ENCODE data around the gene MICAL3.
"Not testable (repeated sequence)": the region's sequence is repeated elsewhere in the genome, so short reads cannot be mapped to it uniquely, and the experiment has no call there.

The MICAL3 gene

DNA sequence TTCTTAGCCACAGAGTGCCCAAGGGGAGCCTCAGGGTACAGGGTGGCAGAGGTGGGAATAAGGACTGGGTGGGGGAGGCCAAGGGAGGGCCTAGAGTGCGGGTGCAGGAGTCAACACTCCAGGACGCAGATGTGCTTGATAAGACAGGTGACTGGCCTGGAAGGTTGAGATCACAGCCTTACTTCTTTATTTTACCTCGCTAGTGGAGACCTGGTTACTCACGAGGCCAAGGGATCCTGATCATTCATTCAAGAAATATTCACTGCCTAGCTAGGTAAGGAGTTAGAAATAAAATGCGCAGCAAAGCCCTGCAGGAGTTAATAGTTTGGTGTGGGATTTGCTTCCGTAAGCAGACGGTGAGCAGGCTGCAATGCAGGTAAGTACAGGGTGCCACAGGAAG lies 40.3 kb upstream of the MICAL3 start:
- Histone ChIP-seq H3K9me3 (ENCODE audit: control insufficient read depth, insufficient read depth, low read length) (no peaks in the 10 kb centered on the region), H3K9ac (ENCODE audit: low read depth, low read length) (no peak overlapping the region), H3K4me1 (ENCODE audit: insufficient read depth, low read length) (no peaks in the 10 kb centered on the region), H3K36me3 (ENCODE audit: insufficient read depth, low read length) (no peaks in the 10 kb centered on the region)

DNA sequence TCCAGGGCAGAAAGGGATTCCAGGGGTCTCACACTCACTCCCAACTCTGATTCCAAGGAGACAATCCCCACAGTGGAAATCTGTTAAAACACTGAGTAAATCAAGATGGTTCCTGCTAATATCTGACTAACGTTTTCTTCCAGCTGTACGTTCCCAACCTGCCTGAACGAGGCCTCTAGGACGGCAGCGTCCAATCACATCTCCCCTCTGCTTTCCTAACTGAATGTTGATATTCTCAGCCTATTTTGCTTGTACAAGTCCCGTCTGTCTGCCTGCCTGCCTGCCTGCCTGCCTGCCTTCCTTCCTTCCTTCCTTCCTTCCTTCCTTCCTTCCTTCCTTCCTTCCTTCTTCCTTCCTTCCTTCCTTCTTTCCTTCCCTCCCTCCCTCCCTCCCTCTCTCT lies 39.4 kb upstream of the MICAL3 start:
- H3K9me3 ChIP-seq (ENCODE audit: control insufficient read depth, insufficient read depth, low read length); H3K4me1 ChIP-seq (ENCODE audit: insufficient read depth, low read length); H3K36me3 ChIP-seq (ENCODE audit: insufficient read depth, low read length); H3K9ac ChIP-seq (ENCODE audit: low read depth, low read length): not testable (repeated sequence)

DNA sequence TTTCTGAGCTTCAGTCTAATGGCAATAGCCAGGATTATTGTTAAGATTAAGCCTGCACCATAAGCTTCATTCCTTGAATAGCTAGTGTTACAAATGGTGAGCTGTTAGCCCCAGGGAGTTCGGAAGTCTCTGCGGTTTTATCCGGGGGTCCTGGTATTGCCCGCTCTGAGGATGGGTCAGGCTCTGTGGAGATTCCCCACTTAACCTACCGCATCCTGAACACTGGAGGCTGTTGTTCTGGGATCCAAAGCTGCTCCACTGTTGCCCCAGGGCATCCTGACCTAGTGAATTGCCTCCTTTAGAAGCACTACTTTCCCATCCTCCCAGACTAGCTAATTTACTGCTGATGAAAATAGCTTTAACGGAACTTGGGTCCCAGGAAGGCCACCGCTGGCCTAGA lies 38.9 kb upstream of the MICAL3 start:
- Histone ChIP-seq H3K4me1 (ENCODE audit: insufficient read depth, low read length) (no peaks in the 10 kb centered on the region), H3K9me3 (ENCODE audit: control insufficient read depth, insufficient read depth, low read length) (no peaks in the 10 kb centered on the region), H3K9ac (ENCODE audit: low read depth, low read length) (no peak overlapping the region), H3K36me3 (ENCODE audit: insufficient read depth, low read length) (no peaks in the 10 kb centered on the region)

DNA sequence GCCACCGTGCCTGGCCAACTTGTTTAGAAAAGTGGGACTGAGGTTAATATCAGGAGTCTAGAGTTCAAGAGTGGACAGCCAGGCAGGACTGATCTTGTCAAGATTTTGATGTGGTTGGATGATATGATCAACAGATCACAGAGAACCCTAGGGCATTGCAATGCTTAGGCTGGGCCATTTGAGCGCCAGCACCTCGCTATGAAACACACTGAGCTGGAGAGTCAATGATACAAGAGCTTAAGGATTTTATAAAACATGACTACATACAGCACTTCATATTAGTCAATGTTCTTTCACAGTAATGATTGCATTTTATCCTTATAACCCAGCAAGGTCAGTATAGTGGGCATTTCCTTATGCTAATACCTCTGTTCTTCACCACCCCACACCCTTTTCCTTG lies 38.1 kb upstream of the MICAL3 start:
- H3K4me1 ChIP-seq (ENCODE audit: insufficient read depth, low read length), result no peaks in the 10 kb centered on the region
- H3K9me3 ChIP-seq (ENCODE audit: control insufficient read depth, insufficient read depth, low read length), result no peaks in the 10 kb centered on the region
- H3K36me3 ChIP-seq (ENCODE audit: insufficient read depth, low read length), result no peaks in the 10 kb centered on the region
- no peak overlapping the region for H3K9ac ChIP-seq (ENCODE audit: low read depth, low read length)

DNA sequence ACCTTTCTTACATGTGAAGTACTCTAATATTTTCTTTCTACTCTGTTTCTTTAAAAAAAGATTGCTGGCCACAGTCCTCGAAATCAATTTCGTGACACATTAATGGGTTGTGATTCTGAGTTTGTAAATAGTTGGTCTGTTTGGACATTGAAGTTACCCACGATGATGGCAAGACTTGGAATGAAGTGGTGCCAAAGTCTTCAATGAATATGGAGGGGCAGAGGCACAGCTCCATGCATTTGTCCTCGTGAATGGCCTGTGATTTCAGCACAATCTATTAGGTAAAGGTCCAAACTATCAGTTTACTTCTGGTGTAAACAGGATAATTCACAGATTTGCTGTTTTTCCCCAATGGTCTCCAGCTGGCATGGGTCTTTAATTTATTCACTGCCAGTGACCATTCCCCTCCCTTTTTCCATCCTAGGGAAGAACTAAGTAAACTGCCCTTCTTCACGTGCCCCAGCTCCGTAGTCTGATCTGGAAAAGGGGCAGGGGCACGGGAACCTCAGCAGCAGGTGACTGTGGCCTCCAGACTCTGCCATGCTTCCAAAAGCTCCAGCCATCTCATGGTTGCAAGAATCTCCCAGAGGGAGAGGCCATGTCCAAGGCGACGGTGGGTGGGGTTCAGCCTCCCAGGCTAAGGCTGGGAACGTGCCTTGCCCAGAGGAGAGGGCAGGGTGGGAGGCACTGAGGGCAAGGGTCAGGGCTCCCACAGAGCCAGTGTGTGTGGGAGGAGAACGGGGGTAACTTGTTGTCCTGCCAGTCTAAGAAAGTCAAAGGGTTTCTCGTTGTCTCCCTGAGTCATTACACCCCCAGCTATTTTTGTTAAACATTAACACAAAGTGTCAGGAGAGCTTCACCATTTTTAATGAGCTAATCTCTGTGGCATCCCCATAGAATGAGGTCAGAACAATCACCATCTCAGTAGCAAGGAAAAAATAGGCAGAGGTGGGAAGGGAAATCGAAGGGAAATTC lies 36.6 kb upstream of the MICAL3 start:
- H3K4me1 ChIP-seq (ENCODE audit: insufficient read depth, low read length), result no peaks in the 10 kb centered on the region
- no peaks in the 10 kb centered on the region for H3K36me3 ChIP-seq (ENCODE audit: insufficient read depth, low read length)
- H3K9ac ChIP-seq (ENCODE audit: low read depth, low read length), result no peak overlapping the region
- no peaks in the 10 kb centered on the region for H3K9me3 ChIP-seq (ENCODE audit: control insufficient read depth, insufficient read depth, low read length)

DNA sequence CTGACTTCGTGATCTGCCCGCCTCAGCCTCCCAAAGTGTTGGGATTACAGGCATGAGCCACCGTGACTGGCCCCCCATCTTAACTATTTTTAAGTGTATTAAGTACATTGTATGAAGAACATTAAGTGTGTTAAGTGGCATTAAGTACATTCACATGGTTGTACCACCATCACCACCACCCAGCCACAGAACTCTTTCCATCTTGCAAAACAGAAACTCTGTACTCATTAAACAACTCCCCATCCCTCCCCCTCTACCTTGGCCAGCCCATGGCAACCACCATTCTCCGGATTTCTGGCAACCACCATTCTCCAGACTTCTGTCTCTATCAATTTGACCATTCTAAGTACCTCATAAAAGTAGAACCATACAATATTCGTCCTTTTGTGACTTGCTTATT lies 35.6 kb upstream of the MICAL3 start:
- Histone ChIP-seq H3K36me3 (ENCODE audit: insufficient read depth, low read length) (no peaks in the 10 kb centered on the region), H3K9me3 (ENCODE audit: control insufficient read depth, insufficient read depth, low read length) (no peaks in the 10 kb centered on the region), H3K9ac (ENCODE audit: low read depth, low read length) (no peak overlapping the region), H3K4me1 (ENCODE audit: insufficient read depth, low read length) (no peaks in the 10 kb centered on the region)

DNA sequence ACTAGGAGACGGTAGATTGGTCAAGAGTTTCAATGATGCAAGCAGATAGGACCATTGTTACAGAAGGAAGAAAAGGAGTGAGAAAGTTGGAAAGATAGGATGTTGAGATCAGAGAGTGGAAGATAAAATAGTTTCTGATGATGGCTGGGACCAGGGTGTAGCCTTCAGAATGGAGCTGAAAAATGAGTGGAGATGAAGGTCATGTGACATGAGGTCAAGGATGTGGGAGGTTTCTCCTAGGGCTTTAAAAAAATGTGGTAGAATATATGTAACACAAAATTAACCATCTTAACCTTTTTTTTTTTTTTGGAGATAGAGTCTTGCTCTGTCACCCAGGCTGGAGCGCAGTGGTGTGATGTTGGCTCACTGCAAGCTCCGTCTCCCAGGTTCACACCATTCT lies 35.1 kb upstream of the MICAL3 start:
- Histone ChIP-seq H3K9me3 (ENCODE audit: control insufficient read depth, insufficient read depth, low read length) (no peaks in the 10 kb centered on the region), H3K9ac (ENCODE audit: low read depth, low read length) (no peak overlapping the region), H3K36me3 (ENCODE audit: insufficient read depth, low read length) (no peaks in the 10 kb centered on the region), H3K4me1 (ENCODE audit: insufficient read depth, low read length) (no peaks in the 10 kb centered on the region)

DNA sequence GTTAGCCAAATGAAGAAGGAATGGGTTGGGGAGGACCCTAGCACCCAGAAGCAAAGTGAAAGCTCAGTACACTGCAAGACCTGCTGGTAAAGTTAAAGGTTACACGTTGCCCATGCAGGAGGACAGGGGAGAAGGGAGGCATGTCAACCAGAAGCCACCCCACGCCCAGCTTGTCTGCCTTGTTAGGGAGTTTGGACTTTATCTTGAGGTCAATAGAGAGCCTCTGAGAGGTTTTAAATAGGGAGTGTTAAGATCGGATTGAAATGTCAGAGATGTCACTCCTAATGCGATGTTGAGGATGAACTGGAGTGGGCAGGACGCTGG lies 34.7 kb upstream of the MICAL3 start:
- Histone ChIP-seq H3K9me3 (ENCODE audit: control insufficient read depth, insufficient read depth, low read length) (no peaks in the 10 kb centered on the region), H3K9ac (ENCODE audit: low read depth, low read length) (no peak overlapping the region), H3K36me3 (ENCODE audit: insufficient read depth, low read length) (no peaks in the 10 kb centered on the region), H3K4me1 (ENCODE audit: insufficient read depth, low read length) (no peaks in the 10 kb centered on the region)

DNA sequence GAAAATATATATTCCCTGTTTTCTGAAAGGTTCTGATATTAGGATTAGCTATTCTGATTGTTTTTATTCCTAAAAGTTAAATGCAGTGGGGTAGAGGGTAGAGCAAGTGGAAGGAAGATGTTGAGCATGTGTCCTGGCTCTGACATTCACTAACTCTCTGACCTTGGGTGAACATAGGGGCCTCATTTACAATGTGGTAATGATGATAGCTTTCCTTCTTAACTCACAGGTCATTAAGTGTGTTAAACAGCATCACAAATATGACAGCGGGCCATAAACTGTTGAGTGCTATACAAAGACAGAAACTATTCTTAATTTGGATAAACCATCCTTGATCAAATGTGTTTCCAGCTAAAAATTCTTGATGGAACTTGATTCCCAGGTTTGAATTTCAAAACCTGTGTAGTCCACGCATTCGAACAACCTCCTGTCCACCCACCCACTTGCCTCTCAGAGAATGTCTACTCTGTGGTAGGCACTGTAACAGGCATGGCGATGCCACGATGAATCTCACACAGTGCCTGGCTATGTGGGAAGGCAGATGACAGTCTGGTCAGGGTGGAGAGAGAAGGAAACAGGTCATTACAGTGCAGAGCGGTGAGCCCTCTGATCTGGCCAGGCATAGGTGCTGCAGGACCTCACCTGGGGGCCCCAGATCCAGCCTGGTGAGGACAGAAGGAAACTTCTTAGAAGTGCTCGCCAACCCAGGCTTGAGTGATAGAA lies 34.2 kb upstream of the MICAL3 start:
- H3K9me3 ChIP-seq (ENCODE audit: control insufficient read depth, insufficient read depth, low read length), result no peaks in the 10 kb centered on the region
- H3K9ac ChIP-seq (ENCODE audit: low read depth, low read length), result no peak overlapping the region
- H3K36me3 ChIP-seq (ENCODE audit: insufficient read depth, low read length), result no peaks in the 10 kb centered on the region
- H3K4me1 ChIP-seq (ENCODE audit: insufficient read depth, low read length), result no peaks in the 10 kb centered on the region

DNA sequence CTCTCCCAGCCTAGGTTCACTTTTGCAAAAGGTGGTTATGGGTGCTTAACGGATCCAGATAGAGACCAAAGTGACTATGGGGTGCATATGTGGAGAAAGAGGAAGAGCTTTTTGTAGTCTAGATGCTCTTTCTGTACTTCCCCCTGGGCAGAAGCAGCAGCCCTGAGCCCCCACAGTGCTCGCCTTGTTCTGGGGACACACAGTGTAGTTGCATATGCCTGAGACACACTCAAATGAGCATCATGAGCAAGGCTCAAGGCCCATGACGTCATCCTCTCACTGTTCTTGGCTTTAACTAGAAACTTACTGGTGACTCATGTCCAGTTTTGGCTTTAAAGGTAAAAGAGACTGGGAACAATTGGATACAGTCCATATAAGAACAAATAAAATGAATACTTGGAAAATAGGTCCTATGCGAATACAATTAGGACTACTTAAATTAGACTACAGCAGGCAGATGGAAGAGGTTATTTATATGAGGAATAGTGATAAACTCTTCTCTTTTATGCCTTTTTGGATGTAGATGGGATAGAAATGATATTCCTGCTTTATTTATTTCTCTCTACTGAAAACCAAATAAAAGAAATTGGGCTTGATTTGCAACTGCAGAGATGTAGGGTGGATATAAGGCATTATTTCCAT lies 33.3 kb upstream of the MICAL3 start:
- no peaks in the 10 kb centered on the region for H3K4me1 ChIP-seq (ENCODE audit: insufficient read depth, low read length)
- H3K9me3 ChIP-seq (ENCODE audit: control insufficient read depth, insufficient read depth, low read length), result no peaks in the 10 kb centered on the region
- H3K36me3 ChIP-seq (ENCODE audit: insufficient read depth, low read length), result no peaks in the 10 kb centered on the region
- H3K9ac ChIP-seq (ENCODE audit: low read depth, low read length), result no peak overlapping the region

DNA sequence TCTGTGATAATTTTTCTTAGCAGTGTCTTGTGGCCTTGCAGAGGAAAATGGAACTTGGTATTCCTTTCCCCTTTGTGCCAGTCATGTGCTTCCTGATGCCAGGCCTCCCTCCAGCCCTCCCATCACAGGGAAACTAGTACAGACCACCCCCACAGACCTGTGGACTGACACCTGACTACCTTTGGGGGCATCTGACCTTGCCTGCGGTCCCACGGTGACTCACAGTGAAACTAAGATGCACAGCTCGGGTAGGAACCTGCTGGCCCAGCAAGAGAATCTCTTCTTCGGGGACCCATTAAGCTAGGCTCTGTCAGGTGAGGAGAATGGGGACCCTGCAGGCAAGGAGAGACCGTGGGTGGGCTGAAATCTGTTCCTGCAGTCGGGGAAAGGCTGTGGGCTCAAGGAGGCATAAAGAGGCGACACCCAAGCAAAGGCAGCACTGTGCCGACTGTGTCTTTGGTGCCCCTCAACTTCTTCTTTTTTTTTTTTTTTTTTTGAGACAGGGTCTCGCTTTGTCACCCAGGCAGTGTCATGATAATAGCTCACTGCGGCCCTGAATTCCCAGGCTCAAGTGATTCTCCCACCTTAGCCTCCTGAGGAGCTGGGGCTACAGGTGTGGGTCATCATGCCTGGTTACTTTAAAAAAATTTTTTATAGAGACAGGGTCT lies 32.6 kb upstream of the MICAL3 start:
- Histone ChIP-seq H3K9me3 (ENCODE audit: control insufficient read depth, insufficient read depth, low read length) (no peaks in the 10 kb centered on the region), H3K9ac (ENCODE audit: low read depth, low read length) (no peak overlapping the region), H3K36me3 (ENCODE audit: insufficient read depth, low read length) (no peaks in the 10 kb centered on the region), H3K4me1 (ENCODE audit: insufficient read depth, low read length) (no peaks in the 10 kb centered on the region)

DNA sequence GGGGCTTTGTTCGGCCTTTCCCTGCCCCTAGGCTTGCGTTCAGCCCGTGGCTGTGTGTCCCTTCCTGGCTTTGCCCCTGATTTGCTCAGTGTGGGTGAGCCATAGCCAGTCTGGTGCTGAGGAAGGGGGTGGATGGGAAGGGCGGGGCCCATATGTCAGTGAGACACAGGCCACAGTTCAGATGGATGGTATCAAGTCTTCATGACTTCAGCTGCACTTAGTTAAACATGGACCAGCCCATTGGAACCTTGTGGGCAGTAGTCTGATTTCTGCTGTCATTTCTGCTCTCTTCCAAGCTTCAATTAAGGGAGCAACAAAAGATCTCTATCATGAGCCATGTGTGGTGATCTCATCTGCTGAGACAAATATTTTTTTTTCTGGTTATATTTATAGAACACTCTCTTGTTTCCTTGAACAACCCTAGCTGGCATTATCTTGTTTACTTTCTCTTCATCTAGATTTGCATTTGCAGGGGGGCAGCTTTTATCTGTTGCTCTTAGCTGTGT lies 31.9 kb upstream of the MICAL3 start:
- Histone ChIP-seq H3K9ac (ENCODE audit: low read depth, low read length) (no peak overlapping the region), H3K9me3 (ENCODE audit: control insufficient read depth, insufficient read depth, low read length) (no peaks in the 10 kb centered on the region), H3K4me1 (ENCODE audit: insufficient read depth, low read length) (no peaks in the 10 kb centered on the region), H3K36me3 (ENCODE audit: insufficient read depth, low read length) (no peaks in the 10 kb centered on the region)

DNA sequence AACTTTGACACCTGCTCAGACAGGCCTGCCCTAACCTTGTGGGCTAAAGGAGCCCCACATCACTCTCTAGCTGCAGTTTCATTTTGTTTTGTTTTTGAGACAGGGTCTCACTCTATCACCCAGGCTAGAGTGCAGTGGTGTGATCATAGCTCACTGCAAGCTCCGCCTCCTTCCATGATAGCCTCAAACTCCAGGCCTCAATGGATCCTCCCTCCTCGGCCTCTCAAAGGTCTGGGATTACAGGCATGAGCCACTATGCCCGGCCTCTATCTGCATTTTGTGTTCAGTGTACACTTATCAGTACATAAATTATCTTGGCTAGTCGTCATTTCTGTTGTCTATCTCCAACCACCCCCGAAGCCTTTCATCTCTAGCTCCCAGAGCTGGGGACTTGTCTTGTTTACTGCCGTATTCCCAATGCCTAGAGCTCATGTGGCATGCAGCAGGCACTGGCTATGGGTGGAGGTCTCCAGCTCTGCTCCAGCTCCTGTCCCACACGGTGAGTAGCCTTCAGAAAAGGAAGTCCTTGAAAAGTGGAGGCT lies 31.3 kb upstream of the MICAL3 start:
- no peaks in the 10 kb centered on the region for H3K4me1 ChIP-seq (ENCODE audit: insufficient read depth, low read length)
- no peak overlapping the region for H3K9ac ChIP-seq (ENCODE audit: low read depth, low read length)

More for the DNA sequence above, 31.3 kb upstream of the MICAL3 start:
- Histone ChIP-seq H3K9me3 (ENCODE audit: control insufficient read depth, insufficient read depth, low read length) (no peaks in the 10 kb centered on the region), H3K36me3 (ENCODE audit: insufficient read depth, low read length) (no peaks in the 10 kb centered on the region)
